Duodenal mucosa (tissue), 2 donors: Measurements from ENCODE around the gene ADD1.
A peak's percentile ranks its signal among the peaks of the same experiment; 100 is the strongest.

Experiments used
- H3K27ac ChIP-seq: one replicate; pipeline ENCODE4 v1.7.0; 2013; ENCODE audit warnings: low read depth, low read length
- H3K27me3 ChIP-seq, 2 donors: one replicate each; pipeline ENCODE4 v1.7.0; 2013; ENCODE audit warnings: low read length in 2 of 2, control low read depth in 1 of 2; ENCODE audit not compliant: insufficient read depth in 2 of 2, control insufficient read depth in 1 of 2
- H3K36me3 ChIP-seq, 2 donors: one replicate each; pipeline ENCODE4 v1.7.0; 2013; ENCODE audit warnings: low read length in 2 of 2, control low read depth in 1 of 2; ENCODE audit not compliant: insufficient read depth in 2 of 2, control insufficient read depth in 1 of 2
- H3K4me1 ChIP-seq, 2 donors: one replicate each; pipeline ENCODE4 v1.7.0; 2013; ENCODE audit warnings: low read length in 2 of 2, control low read depth in 1 of 2; ENCODE audit not compliant: insufficient read depth in 2 of 2, control insufficient read depth in 1 of 2
- H3K4me3 ChIP-seq, 2 donors: one replicate each; pipeline ENCODE4 v1.7.0; 2013; ENCODE audit warnings: low read length in 2 of 2, low read depth in 1 of 2
- H3K9ac ChIP-seq, 2 donors: one replicate each; pipeline ENCODE4 v1.7.0; 2013; ENCODE audit warnings: low read length in 2 of 2, low read depth in 1 of 2
- H3K9me3 ChIP-seq, 2 donors: one replicate each; pipeline ENCODE4 v1.7.0; 2013; ENCODE audit warnings: low read length in 2 of 2, control low read depth in 1 of 2; ENCODE audit not compliant: control insufficient read depth in 1 of 2

ADD1 gene

GRCh38 chr4:2860391-2861348 is 17.0 kb downstream of the ADD1 start:
- Histone ChIP-seq H3K9ac (no peak overlapping the region), H3K4me3 (no peak overlapping the region), H3K36me3 (no peaks in the 10 kb centered on the region), H3K27ac (no peak overlapping the region), H3K4me1 (peaks cover 69 to 71% of the 10 kb centered on the region in 2 donors), H3K9me3 (no peaks in the 10 kb centered on the region), H3K27me3 (no peaks in the 10 kb centered on the region)

- Histone ChIP-seq H3K36me3 (no peaks in the 10 kb centered on the region), H3K27me3 (no peaks in the 10 kb centered on the region), H3K9ac (no peak overlapping the region), H3K27ac (no peak overlapping the region), H3K9me3 (no peaks in the 10 kb centered on the region), H3K4me1 (peaks cover 72 to 73% of the 10 kb centered on the region in 2 donors), H3K4me3 (no peak overlapping the region)
Observed at GRCh38 chr4:2861631-2862436, 18.2 kb downstream of the ADD1 start.

- Histone ChIP-seq H3K4me3 (no peak overlapping the region), H3K27me3 (no peaks in the 10 kb centered on the region), H3K27ac (no peak overlapping the region), H3K9ac (no peak overlapping the region), H3K4me1 (peaks cover 75 to 76% of the 10 kb centered on the region in 2 donors), H3K36me3 (no peaks in the 10 kb centered on the region), H3K9me3 (no peaks in the 10 kb centered on the region)
Observed at GRCh38 chr4:2862528-2862927, 18.9 kb downstream of the ADD1 start.

DNA sequence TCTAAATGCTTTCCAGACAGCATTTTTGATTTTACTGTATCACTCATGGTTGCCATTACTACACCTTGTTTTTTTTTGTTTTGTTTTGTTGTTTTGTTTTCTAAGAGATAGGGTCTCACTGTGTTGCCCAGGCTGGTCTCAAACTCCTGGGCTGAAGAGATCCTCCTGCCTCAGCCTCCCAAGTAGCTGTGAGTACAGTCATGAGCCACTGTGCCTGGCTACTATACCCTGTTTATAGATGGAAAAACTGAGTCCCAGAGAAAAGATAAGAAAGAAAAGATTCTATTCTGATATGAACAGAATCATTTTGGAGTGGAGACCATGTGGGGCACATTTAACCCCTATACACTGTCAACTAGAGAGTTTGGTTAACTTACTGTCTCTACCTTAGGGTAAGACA is 20.0 kb downstream of the ADD1 start:
- Histone ChIP-seq H3K27me3 (no peaks in the 10 kb centered on the region), H3K36me3 (no peaks in the 10 kb centered on the region), H3K4me3 (no peak overlapping the region), H3K4me1 (peaks cover 75 to 76% of the 10 kb centered on the region in 2 donors), H3K9me3 (no peaks in the 10 kb centered on the region), H3K27ac (no peak overlapping the region), H3K9ac (no peak overlapping the region)

DNA sequence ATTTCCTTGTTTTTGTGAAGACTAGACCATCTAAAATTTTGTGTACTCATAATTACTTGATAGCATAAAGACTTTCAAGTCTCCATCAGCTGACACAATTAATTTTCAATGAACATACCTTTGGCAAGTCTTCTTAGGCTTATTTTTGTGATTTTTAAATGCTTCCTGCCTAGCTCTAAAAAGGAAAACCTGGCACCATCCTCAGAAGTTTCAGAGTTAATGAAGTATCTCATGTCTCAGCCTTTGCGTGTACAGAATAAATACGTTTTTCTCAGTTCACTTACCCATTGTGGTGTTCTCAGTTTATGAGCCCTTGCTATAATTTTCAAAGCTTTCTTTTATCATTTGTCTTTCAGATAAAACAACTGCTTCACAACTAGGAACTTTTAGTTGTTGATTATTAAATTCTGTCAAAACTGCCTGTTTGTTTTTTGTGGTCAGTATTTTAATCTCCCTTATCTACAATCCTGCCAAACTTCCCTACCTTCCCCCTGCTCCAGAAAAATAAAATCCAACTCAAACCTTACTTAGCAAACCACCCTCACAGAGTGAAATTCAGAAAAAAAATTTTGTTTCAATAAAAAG is 21.6 kb downstream of the ADD1 start:
- no peak overlapping the region for H3K9ac ChIP-seq
- no peak overlapping the region for H3K4me3 ChIP-seq
- no peaks in the 10 kb centered on the region for H3K9me3 ChIP-seq
- no peaks in the 10 kb centered on the region for H3K36me3 ChIP-seq
- H3K4me1 ChIP-seq = peaks cover 76 to 79% of the 10 kb centered on the region in 2 donors
- no peaks in the 10 kb centered on the region for H3K27me3 ChIP-seq
- H3K27ac ChIP-seq = no peak overlapping the region

DNA sequence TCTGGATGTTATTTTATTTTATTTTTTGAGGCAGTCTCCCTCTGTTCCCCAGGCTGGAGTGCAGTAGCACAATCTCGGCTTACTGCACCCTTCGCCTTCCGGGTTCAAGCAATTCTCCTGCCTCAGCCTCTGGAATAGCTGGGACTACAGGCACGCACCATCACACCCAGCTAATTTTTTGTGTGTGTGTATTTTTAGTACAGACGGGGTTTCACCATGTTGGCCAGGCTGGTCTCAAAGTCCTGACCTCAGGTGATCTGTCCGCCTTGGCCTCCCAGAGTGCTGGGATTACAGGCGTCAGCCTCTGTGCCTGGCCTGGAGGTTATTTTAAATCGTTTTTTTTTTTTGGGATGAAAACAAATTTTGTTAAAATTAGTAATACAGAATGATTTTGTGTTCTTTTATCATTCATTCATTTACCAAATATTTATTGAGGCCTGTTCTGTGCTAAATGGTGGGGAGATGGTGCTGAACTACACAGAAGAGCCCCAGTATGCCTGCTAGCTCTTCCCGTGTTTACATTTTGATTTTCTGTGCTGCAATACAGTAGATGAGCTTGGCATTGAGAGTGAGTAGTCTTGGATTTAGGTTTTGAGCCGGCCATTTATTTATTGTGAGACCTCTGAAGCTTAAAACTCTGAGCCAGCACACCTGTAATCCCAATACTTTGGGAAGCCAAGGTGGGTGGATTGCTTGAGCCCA is 22.7 kb downstream of the ADD1 start:
- H3K27me3 ChIP-seq = no peaks in the 10 kb centered on the region
- no peak overlapping the region for H3K4me3 ChIP-seq
- no peaks in the 10 kb centered on the region for H3K9me3 ChIP-seq
- H3K27ac ChIP-seq = no peak overlapping the region
- no peak overlapping the region for H3K9ac ChIP-seq
- no peaks in the 10 kb centered on the region for H3K36me3 ChIP-seq
- peaks cover 71 to 73% of the 10 kb centered on the region in 2 donors for H3K4me1 ChIP-seq

GRCh38 chr4:2866891-2867290 is 23.2 kb downstream of the ADD1 start:
- no peak overlapping the region for H3K4me3 ChIP-seq
- no peak overlapping the region for H3K9ac ChIP-seq
- no peaks in the 10 kb centered on the region for H3K36me3 ChIP-seq
- peaks cover 69 to 73% of the 10 kb centered on the region in 2 donors for H3K4me1 ChIP-seq
- no peaks in the 10 kb centered on the region for H3K9me3 ChIP-seq
- H3K27me3 ChIP-seq = no peaks in the 10 kb centered on the region
- no peak overlapping the region for H3K27ac ChIP-seq

GRCh38 chr4:2867758-2868491 is 24.3 kb downstream of the ADD1 start:
- Histone ChIP-seq H3K36me3 (no peaks in the 10 kb centered on the region), H3K4me1 (peaks cover 59 to 70% of the 10 kb centered on the region in 2 donors), H3K27me3 (no peaks in the 10 kb centered on the region), H3K27ac (no peak overlapping the region), H3K9ac (peak overlapping the region; percentile 7 to 25), H3K4me3 (peak overlapping the region; percentile 4 to 50), H3K9me3 (no peaks in the 10 kb centered on the region)

DNA sequence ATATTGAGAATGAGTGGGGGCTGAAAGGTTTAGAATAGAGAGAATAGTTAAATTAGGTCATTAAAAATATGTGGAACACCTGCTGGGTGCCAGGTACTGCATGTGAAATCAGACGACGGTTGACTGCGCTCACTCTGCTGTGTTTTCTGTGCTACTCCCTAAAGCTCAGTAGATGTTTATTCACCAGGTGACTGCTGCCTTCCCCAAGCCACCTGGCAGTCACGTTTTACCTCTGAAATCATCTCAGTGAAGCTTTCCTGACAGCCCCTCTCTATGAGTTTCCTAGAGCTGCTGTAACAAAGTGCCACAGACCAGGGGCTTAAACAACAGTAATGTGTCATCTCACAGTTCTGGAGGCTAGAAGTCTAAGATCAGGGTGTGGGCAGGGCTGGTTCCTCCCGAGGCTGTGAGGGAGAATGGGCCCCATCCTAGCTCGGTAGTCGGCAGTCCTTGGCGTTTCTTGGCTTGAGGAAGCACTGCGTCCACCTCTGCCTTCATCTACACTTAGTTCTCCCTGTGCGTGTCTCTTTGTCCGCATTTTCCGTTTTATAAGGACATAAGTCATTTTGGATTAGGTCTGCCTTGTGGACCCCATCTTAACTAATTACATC is 25.3 kb downstream of the ADD1 start:
- Histone ChIP-seq H3K27me3 (no peaks in the 10 kb centered on the region), H3K4me1 (peaks cover 55 to 65% of the 10 kb centered on the region in 2 donors), H3K9ac (peak overlapping the region in 1 of 2 donors; percentile 2), H3K4me3 (peak overlapping the region in 1 of 2 donors; percentile 4), H3K9me3 (no peaks in the 10 kb centered on the region), H3K27ac (peak overlapping the region; percentile 62), H3K36me3 (no peaks in the 10 kb centered on the region)
